AG09319 (cell line): ENCODE results near the gene TLCD2.
"Not testable (repeated sequence)": the region's sequence is repeated elsewhere in the genome, so short reads cannot be mapped to it uniquely, and the experiment has no call there.

ENCODE experiments used
- DNase-seq: peaks from one replicate; pipeline ENCODE4 v3.0.0-alpha.2; 2010; ENCODE audit warnings: low read depth; ENCODE audit errors: extremely low read depth
- CTCF ChIP-seq: IDR thresholded peaks from 2 replicates; pipeline ENCODE4 v1.5.1; 2011; ENCODE audit warnings: low read depth, mild to moderate bottlenecking, inconsistent platforms, low read length, moderate library complexity

Gene TLCD2

GRCh38 chr17:1713878-1714426 lies 3.8 kb upstream of the TLCD2 start:
- no peak for DNase-seq
- peak; percentile 26 for TF ChIP-seq CTCF

- no peak for TF ChIP-seq CTCF
- DNase-seq: no peak
These were observed 3.1 kb upstream of the TLCD2 start for GRCh38 chr17:1713160-1713877.

- TF ChIP-seq CTCF: no peak
- DNase-seq: no peak
These were observed 2.1 kb upstream of the TLCD2 start for GRCh38 chr17:1712271-1712670.

GRCh38 chr17:1711804-1712203 lies 1.6 kb upstream of the TLCD2 start:
- no peak for TF ChIP-seq CTCF
- no peak for DNase-seq

GRCh38 chr17:1710807-1711553 lies 803 bp upstream of the TLCD2 start:
- no peak for DNase-seq
- TF ChIP-seq CTCF: no peak

- no peak for DNase-seq
- no peak for TF ChIP-seq CTCF
These were observed 700 bp downstream of the TLCD2 start for GRCh38 chr17:1709403-1709951.

- DNase-seq: not testable (repeated sequence)
These were observed 1.3 kb downstream of the TLCD2 start for GRCh38 chr17:1708791-1709346.
